Left ventricle myocardium inferior (tissue), 1 donor: ENCODE data around the gene RPRML. TPM values are rescaled to one million over a fixed set of nuclear protein-coding genes. Genes with fewer than 3 reads are reported as not detected.

Experiments
- DNase-seq: peaks from one replicate; pipeline ENCODE4 v3.0.0-alpha.2; 2020
- H3K27ac ChIP-seq: fragments of 200-600 bp; replicated peaks from 2 replicates; pipeline ENCODE4 v1.8.0; 2021
- H3K27me3 ChIP-seq: fragments of 200-600 bp; 2 replicates; pipeline ENCODE4 v1.8.0; 2021; ENCODE audit warnings: low read depth
- H3K36me3 ChIP-seq: fragments of 200-600 bp; 2 replicates; pipeline ENCODE4 v1.8.0; 2021
- H3K4me1 ChIP-seq: fragments of 200-600 bp; 2 replicates; pipeline ENCODE4 v1.8.0; 2021
- H3K4me3 ChIP-seq: fragments of 200-600 bp; 2 replicates; pipeline ENCODE4 v1.8.0; 2021; ENCODE audit warnings: mild to moderate bottlenecking, moderate library complexity
- H3K9me3 ChIP-seq: fragments of 200-600 bp; replicated peaks from 2 replicates; pipeline ENCODE4 v1.8.0; 2021
- CTCF ChIP-seq: fragments of 200-600 bp; IDR thresholded peaks from 2 replicates; pipeline ENCODE4 v1.8.0; 2021; ENCODE audit warnings: antibody characterized with exemption, mild to moderate bottlenecking, borderline replicate concordance
- intact Hi-C: fragments of 100-400 bp; cut with micrococcal nuclease; formaldehyde crosslinking; loops from one replicate; pipeline ENCODE4 v1.11.0; 2022
- total RNA-seq: library from RNA; stranded (reverse); fragmentation: NEBNext Ultra II Directional; extraction: Animal tissue kit (Norgen Biotek cat#: 25700); gene quantifications from one replicate; pipeline ENCODE4 v1.2.1, GENCODE V29; 2021
- donor health status: DM: no; HTN: yes; CAD: no; lungs with severe emphysema.

RPRML gene
- total RNA-seq, 1 donor from 2014 or later, result not detected

GRCh38 chr17:46940692-46941404 is 38.2 kb downstream of the RPRML start:
- Histone ChIP-seq H3K9me3 (no peaks in the 10 kb centered on the region), H3K4me3 (no peak overlapping the region), H3K27me3 (no peaks in the 10 kb centered on the region), H3K36me3 (peaks cover 46% of the 10 kb centered on the region), H3K4me1 (peaks cover 35% of the 10 kb centered on the region), H3K27ac (no peak overlapping the region)
- intact Hi-C loops, result no loop called here
- DNase-seq, result peak; percentile 71
- peak; percentile 90 for TF ChIP-seq CTCF

- Histone ChIP-seq H3K4me3 (no peak overlapping the region), H3K36me3 (peaks cover 97% of the 10 kb centered on the region), H3K4me1 (peaks cover 15% of the 10 kb centered on the region), H3K27me3 (no peaks in the 10 kb centered on the region), H3K27ac (peak overlapping the region; percentile 69), H3K9me3 (no peaks in the 10 kb centered on the region)
- no peak for DNase-seq
- no peak for TF ChIP-seq CTCF
- intact Hi-C loops, result no loop called here
Observed at GRCh38 chr17:46935658-46936266, 43.3 kb downstream of the RPRML start.

- intact Hi-C loops, result no loop called here
- Histone ChIP-seq H3K4me1 (peaks cover 50% of the 10 kb centered on the region), H3K4me3 (no peak overlapping the region), H3K27ac (no peak overlapping the region), H3K36me3 (peaks cover 71% of the 10 kb centered on the region), H3K27me3 (no peaks in the 10 kb centered on the region), H3K9me3 (no peaks in the 10 kb centered on the region)
- no peak for TF ChIP-seq CTCF
- DNase-seq, result no peak
Observed at GRCh38 chr17:46931596-46931995, 47.5 kb downstream of the RPRML start.

GRCh38 chr17:46930051-46930450 is 49.0 kb downstream of the RPRML start:
- Histone ChIP-seq H3K4me1 (peaks cover 51% of the 10 kb centered on the region), H3K27me3 (no peaks in the 10 kb centered on the region), H3K4me3 (no peak overlapping the region), H3K36me3 (peaks cover 57% of the 10 kb centered on the region), H3K27ac (no peak overlapping the region), H3K9me3 (no peaks in the 10 kb centered on the region)
- intact Hi-C loops, result no loop called here
- DNase-seq, result no peak
- no peak for TF ChIP-seq CTCF

- no peak for DNase-seq
- Histone ChIP-seq H3K4me3 (no peak overlapping the region), H3K4me1 (peaks cover 57% of the 10 kb centered on the region), H3K27ac (no peak overlapping the region), H3K27me3 (no peaks in the 10 kb centered on the region), H3K36me3 (peaks cover 50% of the 10 kb centered on the region), H3K9me3 (no peaks in the 10 kb centered on the region)
- TF ChIP-seq CTCF, result no peak
- intact Hi-C loops, result no loop called here
Observed at GRCh38 chr17:46929413-46929812, 49.6 kb downstream of the RPRML start.
